Coronary artery (tissue), 2 donors: ENCODE data around the gene RASAL2.

ENCODE experiments used
- DNase-seq: peaks from one replicate; pipeline ENCODE4 v3.0.0-alpha.2; 2017; ENCODE audit warnings: low spot score
- H3K27ac ChIP-seq, 2 donors: fragments of 200-600 bp; sonication (generic); one replicate each; pipeline ENCODE4 v1.5.1; 2016 to 2019
- H3K4me3 ChIP-seq: fragments of 200-600 bp; sonication (generic); 2 replicates; pipeline ENCODE4 v1.5.1; 2016; ENCODE audit warnings: mild to moderate bottlenecking, moderate library complexity
- TF ChIP-seq, protein P1 (sequence below): fragments of 200-600 bp; sonication (generic); IDR thresholded peaks from one replicate; pipeline ENCODE4 v1.5.1; 2019; ENCODE audit warnings: antibody characterized with exemption

Gene RASAL2

GRCh38 chr1:178352790-178353416, 259.0 kb downstream of the RASAL2 start:
- TF ChIP-seq, protein P1, sequence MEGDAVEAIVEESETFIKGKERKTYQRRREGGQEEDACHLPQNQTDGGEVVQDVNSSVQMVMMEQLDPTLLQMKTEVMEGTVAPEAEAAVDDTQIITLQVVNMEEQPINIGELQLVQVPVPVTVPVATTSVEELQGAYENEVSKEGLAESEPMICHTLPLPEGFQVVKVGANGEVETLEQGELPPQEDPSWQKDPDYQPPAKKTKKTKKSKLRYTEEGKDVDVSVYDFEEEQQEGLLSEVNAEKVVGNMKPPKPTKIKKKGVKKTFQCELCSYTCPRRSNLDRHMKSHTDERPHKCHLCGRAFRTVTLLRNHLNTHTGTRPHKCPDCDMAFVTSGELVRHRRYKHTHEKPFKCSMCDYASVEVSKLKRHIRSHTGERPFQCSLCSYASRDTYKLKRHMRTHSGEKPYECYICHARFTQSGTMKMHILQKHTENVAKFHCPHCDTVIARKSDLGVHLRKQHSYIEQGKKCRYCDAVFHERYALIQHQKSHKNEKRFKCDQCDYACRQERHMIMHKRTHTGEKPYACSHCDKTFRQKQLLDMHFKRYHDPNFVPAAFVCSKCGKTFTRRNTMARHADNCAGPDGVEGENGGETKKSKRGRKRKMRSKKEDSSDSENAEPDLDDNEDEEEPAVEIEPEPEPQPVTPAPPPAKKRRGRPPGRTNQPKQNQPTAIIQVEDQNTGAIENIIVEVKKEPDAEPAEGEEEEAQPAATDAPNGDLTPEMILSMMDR = no peak
- DNase-seq = no peak
- Histone ChIP-seq H3K4me3 (no peak overlapping the region), H3K27ac (no peak overlapping the region)

DNA sequence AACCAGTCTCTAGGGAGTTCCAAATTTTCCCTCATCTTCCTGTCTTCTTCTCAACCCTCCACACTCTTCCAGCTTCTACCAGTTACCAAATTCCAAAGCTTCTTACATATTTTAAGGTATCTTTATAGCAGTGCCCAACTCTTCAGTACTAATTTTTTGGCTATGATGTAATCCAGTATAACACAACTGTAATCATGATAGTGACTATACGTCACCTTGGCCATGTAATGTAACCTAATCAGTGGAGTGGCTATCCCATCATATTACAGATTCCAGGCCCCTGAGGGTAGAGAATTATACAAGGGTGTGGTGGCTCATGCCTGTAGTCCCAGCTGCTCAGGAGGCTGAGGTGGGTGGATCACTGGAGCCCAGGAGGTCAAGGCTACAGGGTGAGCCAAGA, 259.6 kb downstream of the RASAL2 start:
- Histone ChIP-seq H3K27ac (no peak overlapping the region), H3K4me3 (no peak overlapping the region)
- no peak for DNase-seq
- TF ChIP-seq, protein P1 = no peak

GRCh38 chr1:178354816-178355215, 260.9 kb downstream of the RASAL2 start:
- no peak overlapping the region for H3K4me3 ChIP-seq
- H3K27ac ChIP-seq = no peak overlapping the region
- TF ChIP-seq, protein P1 = no peak
- no peak for DNase-seq

- TF ChIP-seq, protein P1 = no peak
- no peak for DNase-seq
Measured at GRCh38 chr1:178356299-178356698, 262.4 kb downstream of the RASAL2 start.

GRCh38 chr1:178358456-178358855, 264.6 kb downstream of the RASAL2 start:
- TF ChIP-seq, protein P1 = no peak
- DNase-seq = no peak
- H3K4me3 ChIP-seq = no peak overlapping the region
- H3K27ac ChIP-seq = no peak overlapping the region

More at GRCh38 chr1:178356299-178356698, 262.4 kb downstream of the RASAL2 start:
- Histone ChIP-seq H3K4me3 (no peak overlapping the region), H3K27ac (no peak overlapping the region)

DNA sequence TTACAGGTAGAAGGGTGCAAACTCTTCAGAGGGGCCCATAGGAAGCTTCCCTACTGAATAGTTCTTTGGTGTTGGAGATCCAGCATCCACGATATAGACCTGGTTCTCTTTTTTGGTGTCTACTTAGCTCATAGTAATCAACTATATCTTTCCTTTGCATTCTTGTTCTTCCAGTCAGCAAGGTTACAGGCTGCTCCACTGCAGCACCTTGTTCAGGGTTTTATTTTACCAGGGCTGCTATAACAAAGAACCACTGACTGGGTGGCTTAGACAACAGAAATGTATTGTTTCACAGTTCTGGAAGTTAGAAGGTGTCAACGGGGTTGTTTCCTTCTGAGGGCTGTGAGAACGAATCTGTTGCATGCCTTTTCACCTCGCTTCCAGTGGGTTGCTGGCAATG, 266.5 kb downstream of the RASAL2 start:
- no peak overlapping the region for H3K27ac ChIP-seq
- H3K4me3 ChIP-seq = no peak overlapping the region
- TF ChIP-seq, protein P1 = no peak
- DNase-seq = no peak

GRCh38 chr1:178361847-178362246, 267.9 kb downstream of the RASAL2 start:
- H3K4me3 ChIP-seq = no peak overlapping the region
- H3K27ac ChIP-seq = no peak overlapping the region
- TF ChIP-seq, protein P1 = no peak

More at GRCh38 chr1:178361847-178362246, 267.9 kb downstream of the RASAL2 start:
- DNase-seq = no peak
